Neuronal stem cell (in vitro differentiated cells): ENCODE measurements around the gene CORIN.

Experiments
- DNase-seq: peaks from one replicate; pipeline ENCODE4 v3.0.0-alpha.2; 2013; ENCODE audit warnings: low spot score
- H2AFZ ChIP-seq: one replicate; pipeline ENCODE4 v1.6.1; 2013; ENCODE audit warnings: mild to moderate bottlenecking, low read length, inconsistent platforms
- H2AK5ac ChIP-seq: 2 replicates; pipeline ENCODE4 v1.6.1; 2013; ENCODE audit warnings: low read depth, mild to moderate bottlenecking, inconsistent platforms, low read length, moderate library complexity, mixed read lengths
- H2BK120ac ChIP-seq: 2 replicates; pipeline ENCODE4 v1.6.1; 2013; ENCODE audit warnings: low read depth, mild to moderate bottlenecking, inconsistent platforms, low read length, moderate library complexity, mixed read lengths
- H2BK12ac ChIP-seq: one replicate; pipeline ENCODE4 v1.6.1; 2013; ENCODE audit warnings: low read length, inconsistent platforms
- H2BK15ac ChIP-seq: 2 replicates; pipeline ENCODE4 v1.6.1; 2013; ENCODE audit warnings: mild to moderate bottlenecking, low read length, inconsistent platforms, mixed read lengths
- H2BK5ac ChIP-seq: one replicate; pipeline ENCODE4 v1.6.1; 2013; ENCODE audit warnings: inconsistent platforms, mild to moderate bottlenecking, low read length, moderate library complexity
- H3K14ac ChIP-seq: one replicate; pipeline ENCODE4 v1.6.1; 2013; ENCODE audit warnings: low read length, inconsistent platforms
- H3K18ac ChIP-seq: 2 replicates; pipeline ENCODE4 v1.6.1; 2013; ENCODE audit warnings: low read length, inconsistent platforms
- H3K23ac ChIP-seq: 2 replicates; pipeline ENCODE4 v1.6.1; 2013; ENCODE audit warnings: low read depth, mild to moderate bottlenecking, mixed read lengths, low read length, inconsistent platforms; ENCODE audit not compliant: poor library complexity
- H3K27ac ChIP-seq: replicated peaks from 3 replicates; pipeline ENCODE4 v1.5.1; 2013; ENCODE audit warnings: low read length, inconsistent platforms
- H3K27me3 ChIP-seq, 3 experiments: 2 replicates each; pipeline ENCODE4 v1.6.1; 2013; ENCODE audit warnings: low read length in 3 of 3, mild to moderate bottlenecking in 2 of 3, inconsistent platforms in 1 of 3, low read depth in 1 of 3, mixed read lengths in 1 of 3, moderate library complexity in 1 of 3; ENCODE audit not compliant: control insufficient read depth in 3 of 3, insufficient read depth in 3 of 3
- H3K36me3 ChIP-seq, 2 donors: replicated peaks in 1 of 2; 2 replicates each; pipeline ENCODE4 v1.6.1; 2013; ENCODE audit warnings: low read length in 2 of 2; ENCODE audit not compliant: control insufficient read depth in 2 of 2, insufficient read depth in 2 of 2
- H3K4ac ChIP-seq: 2 replicates; pipeline ENCODE4 v1.6.1; 2013; ENCODE audit warnings: inconsistent platforms, mild to moderate bottlenecking, low read length, moderate library complexity
- H3K4me1 ChIP-seq, 2 donors: 1 replicate in 1 of 2; 2 replicates in 1 of 2; pipeline ENCODE4 v1.6.1; 2013; ENCODE audit warnings: low read length in 2 of 2, low read depth in 1 of 2; ENCODE audit not compliant: control insufficient read depth in 2 of 2, insufficient read depth in 1 of 2
- H3K4me2 ChIP-seq: one replicate; pipeline ENCODE4 v1.6.1; 2013; ENCODE audit warnings: mild to moderate bottlenecking, low read length, inconsistent platforms; ENCODE audit not compliant: insufficient read depth, poor library complexity, severe bottlenecking
- H3K4me3 ChIP-seq, 2 donors: 2 replicates each; pipeline ENCODE4 v1.5.1; 2013; ENCODE audit warnings: low read length in 2 of 2, mild to moderate bottlenecking in 2 of 2, inconsistent platforms in 1 of 2, moderate library complexity in 1 of 2
- H3K79me1 ChIP-seq: one replicate; pipeline ENCODE4 v1.6.1; 2013; ENCODE audit warnings: low read depth, mild to moderate bottlenecking, inconsistent platforms, low read length, moderate library complexity
- H3K9ac ChIP-seq: one replicate; pipeline ENCODE4 v1.6.1; 2013; ENCODE audit warnings: mild to moderate bottlenecking, low read depth, low read length, inconsistent platforms; ENCODE audit not compliant: poor library complexity
- H3K9me3 ChIP-seq, 2 donors: replicated peaks in 1 of 2; 2 replicates each; pipeline versions ENCODE3 to v1.6.1; 2013; ENCODE audit warnings: low read length in 2 of 2, mild to moderate bottlenecking in 2 of 2, inconsistent platforms in 1 of 2, low read depth in 1 of 2, mixed read lengths in 1 of 2, moderate library complexity in 1 of 2; ENCODE audit not compliant: control insufficient read depth in 2 of 2, insufficient read depth in 1 of 2
- H4K8ac ChIP-seq: one replicate; pipeline ENCODE4 v1.6.1; 2013; ENCODE audit warnings: low read depth, mild to moderate bottlenecking, inconsistent platforms, low read length, moderate library complexity
- H4K91ac ChIP-seq: one replicate; pipeline ENCODE4 v1.6.1; 2013; ENCODE audit warnings: low read length, low read depth, mild to moderate bottlenecking, inconsistent platforms; ENCODE audit not compliant: poor library complexity
- WGBS, 2 donors: extraction: QIAGEN DNeasy Blood & Tissue Kit; methylation state at CpG; one replicate each; pipeline ENCODE4 v1.1.7; 2013; ENCODE audit warnings: missing lambda C conversion rate in 2 of 2, mixed read lengths in 1 of 2; ENCODE audit not compliant: insufficient read length in 2 of 2, insufficient replicate concordance in 1 of 2; ENCODE audit errors: extremely low coverage in 2 of 2; 5-methylcytosine and 5-hydroxymethylcytosine counted together

CORIN gene

DNA sequence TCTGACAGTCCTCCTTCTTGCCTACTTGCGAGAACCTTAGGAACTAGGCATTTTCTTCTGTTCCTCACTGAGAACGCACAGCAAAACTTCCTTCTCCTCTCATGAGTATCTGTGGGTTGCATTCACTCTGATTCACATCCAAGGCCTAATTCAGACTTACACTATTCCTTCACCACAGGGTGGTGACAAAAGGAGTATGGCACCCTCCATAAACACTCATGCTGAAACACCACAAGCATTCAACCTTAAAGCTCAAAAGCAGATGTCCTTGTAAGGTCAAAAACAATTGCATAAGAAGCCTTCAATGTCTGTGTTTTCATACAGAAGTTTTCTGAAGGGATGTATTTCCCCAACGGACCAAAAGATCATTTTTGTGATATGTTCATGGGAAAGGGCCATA lies 147.3 kb downstream of the CORIN start:
- Histone ChIP-seq H2BK12ac (no peak overlapping the region), H2BK120ac (no peak overlapping the region), H2BK5ac (no peak overlapping the region), H3K4me3 (no peak overlapping the region), H3K14ac (no peak overlapping the region), H3K27me3 (peaks cover 0 to 16% (median 0%) of the 10 kb centered on the region in 3 experiments), H3K36me3 (no peaks in the 10 kb centered on the region), H3K9me3 (no peaks in the 10 kb centered on the region), H3K4me2 (no peak overlapping the region), H3K9ac (no peak overlapping the region), H3K4me1 (peaks cover 0 to 1% of the 10 kb centered on the region in 2 donors), H3K27ac (no peak overlapping the region), H4K8ac (no peak overlapping the region), H2BK15ac (no peak overlapping the region), H4K91ac (no peak overlapping the region), H3K4ac (no peak overlapping the region), H3K23ac (no peak overlapping the region), H2AK5ac (no peak overlapping the region), H2AFZ (no peak overlapping the region), H3K18ac (no peak overlapping the region), H3K79me1 (no peaks in the 10 kb centered on the region)
- DNase-seq: no peak
- no CpG with 5 or more reads among the region's 3 CpGs for WGBS, 2 donors

DNA sequence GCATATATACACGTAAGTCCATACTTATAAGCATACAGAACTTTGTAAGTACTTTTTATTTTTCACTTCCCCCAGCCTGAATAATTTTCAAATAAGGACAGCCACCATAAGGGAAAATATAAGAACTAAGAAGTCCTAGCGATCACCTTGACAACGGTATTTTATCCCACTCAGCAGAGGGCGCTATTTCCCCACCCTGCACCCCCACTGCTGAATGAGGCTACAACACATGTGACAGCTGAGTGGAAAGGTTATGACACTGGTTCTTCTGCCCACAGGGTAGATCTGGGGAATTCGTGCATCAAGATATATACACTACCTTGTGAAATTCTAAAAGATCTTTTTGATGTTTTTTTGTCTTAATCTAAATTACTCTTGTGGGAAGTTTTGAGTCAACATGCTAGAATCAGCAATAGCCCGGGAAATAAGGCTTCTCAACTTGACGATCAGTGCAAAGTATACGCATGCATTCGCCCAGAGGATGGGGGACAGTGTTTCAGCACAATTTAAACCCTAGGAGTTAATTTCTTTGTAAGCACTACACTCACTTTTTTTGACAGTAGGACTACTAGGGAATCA lies 151.5 kb downstream of the CORIN start:
- H2BK12ac ChIP-seq: no peak overlapping the region
- H3K9me3 ChIP-seq: no peaks in the 10 kb centered on the region
- H3K27me3 ChIP-seq: peaks cover 0 to 2% (median 0%) of the 10 kb centered on the region in 3 experiments
- no peak overlapping the region for H2BK5ac ChIP-seq
- no peak overlapping the region for H3K9ac ChIP-seq
- H2BK15ac ChIP-seq: no peak overlapping the region
- H2BK120ac ChIP-seq: no peak overlapping the region
- H2AK5ac ChIP-seq: no peak overlapping the region
- no CpG with 5 or more reads among the region's 9 CpGs for WGBS, 2 donors
- H3K4me3 ChIP-seq: no peak overlapping the region
- H3K18ac ChIP-seq: no peak overlapping the region
- H3K27ac ChIP-seq: no peak overlapping the region
- no peak overlapping the region for H3K4me2 ChIP-seq
- no peak overlapping the region for H3K23ac ChIP-seq
- H2AFZ ChIP-seq: no peak overlapping the region
- H3K4me1 ChIP-seq: no peaks in the 10 kb centered on the region
- H4K91ac ChIP-seq: no peak overlapping the region
- no peaks in the 10 kb centered on the region for H3K36me3 ChIP-seq
- no peak overlapping the region for H4K8ac ChIP-seq
- peak; percentile 51 for DNase-seq
- H3K79me1 ChIP-seq: no peaks in the 10 kb centered on the region
- no peak overlapping the region for H3K4ac ChIP-seq
- H3K14ac ChIP-seq: no peak overlapping the region

DNA sequence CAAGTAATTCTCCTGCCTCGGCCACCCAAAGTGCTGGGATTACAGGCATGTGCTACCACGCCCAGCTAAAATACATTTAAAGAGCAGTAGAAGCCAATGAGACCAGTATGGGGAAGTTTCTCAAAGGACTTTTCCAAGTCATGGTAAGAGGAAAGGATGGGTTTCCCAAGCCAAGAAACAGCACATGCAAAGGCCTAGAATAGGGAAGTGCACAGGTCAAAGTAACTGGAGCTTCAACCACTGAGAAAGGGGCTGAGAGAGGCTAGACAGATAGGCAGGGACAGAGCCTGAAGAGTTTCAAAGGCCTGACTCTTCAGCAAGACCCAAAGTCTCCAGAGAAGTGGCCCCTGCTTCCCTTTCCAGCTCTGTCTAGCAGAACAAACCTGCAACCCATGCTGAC lies 162.1 kb downstream of the CORIN start:
- Histone ChIP-seq H3K27ac (no peak overlapping the region), H3K14ac (no peak overlapping the region), H3K4me3 (no peak overlapping the region), H3K18ac (no peak overlapping the region), H2BK120ac (no peak overlapping the region), H3K36me3 (no peaks in the 10 kb centered on the region), H3K4ac (no peak overlapping the region), H2AFZ (no peak overlapping the region), H2AK5ac (no peak overlapping the region), H3K9ac (no peak overlapping the region), H4K91ac (no peak overlapping the region), H3K4me1 (no peaks in the 10 kb centered on the region), H3K4me2 (no peak overlapping the region), H2BK15ac (no peak overlapping the region), H3K27me3 (no peaks in the 10 kb centered on the region), H2BK12ac (no peak overlapping the region), H2BK5ac (no peak overlapping the region), H3K79me1 (no peaks in the 10 kb centered on the region), H3K9me3 (no peaks in the 10 kb centered on the region), H3K23ac (no peak overlapping the region), H4K8ac (no peak overlapping the region)
- DNase-seq: no peak
- no CpG with 5 or more reads among the region's 2 CpGs for WGBS, 2 donors

- Histone ChIP-seq H3K4me3 (no peak overlapping the region), H3K27me3 (no peaks in the 10 kb centered on the region), H2BK12ac (no peak overlapping the region), H2BK120ac (no peak overlapping the region), H3K36me3 (no peaks in the 10 kb centered on the region), H2BK15ac (no peak overlapping the region), H3K4ac (no peak overlapping the region), H4K91ac (no peak overlapping the region), H3K27ac (no peak overlapping the region), H3K4me1 (peaks cover 0 to 2% of the 10 kb centered on the region in 2 donors), H3K23ac (no peak overlapping the region), H4K8ac (no peak overlapping the region), H2AK5ac (no peak overlapping the region), H3K9ac (no peak overlapping the region), H3K4me2 (no peak overlapping the region), H3K14ac (no peak overlapping the region), H3K9me3 (no peaks in the 10 kb centered on the region), H2AFZ (no peak overlapping the region), H3K18ac (no peak overlapping the region), H2BK5ac (no peak overlapping the region), H3K79me1 (no peaks in the 10 kb centered on the region)
- no CpG with 5 or more reads among the region's 4 CpGs for WGBS, 2 donors
- no peak for DNase-seq
Observed at GRCh38 chr4:47674144-47674543, 163.7 kb downstream of the CORIN start.
